ENCODE results near the gene RBM26. TPM values are rescaled to one million over a fixed set of nuclear protein-coding genes. Genes with fewer than 3 reads are reported as not detected.

Gene RBM26
- total and polyA plus RNA-seq, 9 donors = 32.4 to 60.3 (median 48.2) TPM

Other genes with a start within 250 kb of the RBM26 start
- gene NDFIP2, start 74.9 kb upstream of the RBM26 start, total RNA-seq = 25.9 TPM
- 10 to 100 TPM; 19.2 to 31.4 (median 22.3) TPM for gene NDFIP2, start 74.9 kb upstream of the RBM26 start, polyA plus RNA-seq (ENCODE audit: insufficient read depth in 1 of 8, insufficient read length in 8 of 8, low replicate concordance in 1 of 8)